ENCODE results near the gene DYNLRB1. TPM values are rescaled to one million over a fixed set of nuclear protein-coding genes. Genes with fewer than 3 reads are reported as not detected.

DYNLRB1 gene
- polyA plus RNA-seq, 3 donors = 139 to 166 (median 148) TPM

- Histone ChIP-seq H4K20me1 (ENCODE audit: insufficient read depth, low read length) (peaks cover 70% of the 10 kb centered on the region), H3K27me3 (ENCODE audit: control insufficient read depth in 2 of 2, insufficient read depth in 2 of 2, low read length in 2 of 2) (no peaks in the 10 kb centered on the region), H3K9me3 (replicated peaks in 1 of 2; ENCODE audit: control insufficient read depth in 1 of 2, insufficient read depth in 1 of 2, low read length in 2 of 2) (no peaks in the 10 kb centered on the region), H3K4me3 (replicated peaks in 1 of 3; ENCODE audit: low read depth in 2 of 3, low read length in 3 of 3) (no peak overlapping the region), H2AFZ (ENCODE audit: insufficient read depth, low read depth, low read length, poor library complexity, severe bottlenecking) (no peak overlapping the region), H3K4me1 (ENCODE audit: control insufficient read depth in 1 of 2, insufficient read depth in 2 of 2, low read length in 2 of 2) (no peaks in the 10 kb centered on the region), H3K27ac (ENCODE audit: low read depth in 1 of 2, low read length in 2 of 2) (no peak overlapping the region), H3K9ac (ENCODE audit: insufficient read depth, low read length, poor library complexity, severe bottlenecking) (no peak overlapping the region), H3K36me3 (replicated peaks in 1 of 2; ENCODE audit: control insufficient read depth in 1 of 2, insufficient read depth in 2 of 2, low read length in 2 of 2) (peaks cover 81 to 96% of the 10 kb centered on the region in 2 donors), H3K79me2 (ENCODE audit: insufficient read depth, low read length) (peaks cover 15% of the 10 kb centered on the region), H3K4me2 (replicated peaks; ENCODE audit: extremely low read depth, low read length, poor library complexity, severe bottlenecking) (no peak overlapping the region)
- peaks cover 76 to 89% of the 10 kb centered on the region in 2 donors for H3K36me3 Mint-ChIP-seq
- no peak overlapping the region for H3K27ac Mint-ChIP-seq
- WGBS (ENCODE audit: insufficient coverage) = 96% methylated on average over 4 of the region's 5 CpGs
- no peak for DNase-seq
- no peaks in the 10 kb centered on the region for H3K9me3 Mint-ChIP-seq
- H3K4me3 Mint-ChIP-seq = no peak overlapping the region
- no peak for TF ChIP-seq CTCF (IDR thresholded peaks at IDR 0.05)
- intact Hi-C loops (cut with micrococcal nuclease) = no loop called here
- H3K4me1 Mint-ChIP-seq = peaks cover 2% of the 10 kb centered on the region
- peaks cover 0 to 1% (median 0%) of the 10 kb centered on the region in 3 donors for H3K27me3 Mint-ChIP-seq (ENCODE audit: low read depth in 3 of 3)
Measured at GRCh38 chr20:34530342-34530741, 14.1 kb downstream of the DYNLRB1 start.

GRCh38 chr20:34531608-34532265 is 15.5 kb downstream of the DYNLRB1 start:
- WGBS (ENCODE audit: insufficient coverage) = 93% methylated on average over 6 of the region's 8 CpGs
- Histone ChIP-seq H3K27ac (ENCODE audit: low read depth in 1 of 2, low read length in 2 of 2) (no peak overlapping the region), H3K4me2 (replicated peaks; ENCODE audit: extremely low read depth, low read length, poor library complexity, severe bottlenecking) (no peak overlapping the region), H3K4me1 (ENCODE audit: control insufficient read depth in 1 of 2, insufficient read depth in 2 of 2, low read length in 2 of 2) (no peaks in the 10 kb centered on the region), H3K79me2 (ENCODE audit: insufficient read depth, low read length) (peaks cover 7% of the 10 kb centered on the region), H3K9ac (ENCODE audit: insufficient read depth, low read length, poor library complexity, severe bottlenecking) (no peak overlapping the region), H3K36me3 (replicated peaks in 1 of 2; ENCODE audit: control insufficient read depth in 1 of 2, insufficient read depth in 2 of 2, low read length in 2 of 2) (peaks cover 84 to 96% of the 10 kb centered on the region in 2 donors), H2AFZ (ENCODE audit: insufficient read depth, low read depth, low read length, poor library complexity, severe bottlenecking) (no peak overlapping the region), H3K4me3 (replicated peaks in 1 of 3; ENCODE audit: low read depth in 2 of 3, low read length in 3 of 3) (no peak overlapping the region), H4K20me1 (ENCODE audit: insufficient read depth, low read length) (peaks cover 61% of the 10 kb centered on the region), H3K27me3 (ENCODE audit: control insufficient read depth in 2 of 2, insufficient read depth in 2 of 2, low read length in 2 of 2) (no peaks in the 10 kb centered on the region), H3K9me3 (replicated peaks in 1 of 2; ENCODE audit: control insufficient read depth in 1 of 2, insufficient read depth in 1 of 2, low read length in 2 of 2) (no peaks in the 10 kb centered on the region)
- Mint-ChIP-seq H3K4me3 (no peak overlapping the region), H3K36me3 (peaks cover 76 to 90% of the 10 kb centered on the region in 2 donors), H3K27me3 (ENCODE audit: low read depth in 3 of 3) (no peaks in the 10 kb centered on the region), H3K27ac (peak overlapping the region in 3 of 7 donors; percentile 8 to 87 (median 44)), H3K4me1 (no peaks in the 10 kb centered on the region), H3K9me3 (no peaks in the 10 kb centered on the region)
- intact Hi-C loops (cut with micrococcal nuclease) = no loop called here
- TF ChIP-seq CTCF (IDR thresholded peaks at IDR 0.05) = no peak
- no peak for DNase-seq
